BLaER1 treated with 17β-estradiol and CSF1 and Interleukin-3, amounts not matched to agents 10 nM and 100 nM (cell line): ENCODE measurements around the gene FAM53A.

Source experiments
- H3K27ac ChIP-seq, 11 experiments: shearing (Covaris generic); formaldehyde crosslinking; 2 replicates each; pipeline ENCODE4 v1.8.1; 2022
- H3K27me3 ChIP-seq, 11 experiments: shearing (Covaris generic); formaldehyde crosslinking; 2 replicates each; pipeline ENCODE4 v1.8.1; 2022
- H3K36me3 ChIP-seq, 11 experiments: shearing (Covaris generic); formaldehyde crosslinking; 2 replicates each; pipeline ENCODE4 v1.8.1; 2022
- H3K4me1 ChIP-seq, 10 experiments: shearing (Covaris generic); formaldehyde crosslinking; 2 replicates each; pipeline ENCODE4 v1.8.1; 2022
- H3K4me2 ChIP-seq, 11 experiments: shearing (Covaris generic); formaldehyde crosslinking; 2 replicates each; pipeline ENCODE4 v1.8.1; 2022
- H3K4me3 ChIP-seq, 10 experiments: shearing (Covaris generic); formaldehyde crosslinking; 2 replicates each; pipeline ENCODE4 v1.8.1; 2022
- H3K9ac ChIP-seq, 11 experiments: shearing (Covaris generic); formaldehyde crosslinking; 2 replicates each; pipeline ENCODE4 v1.8.1; 2022
- H3K9me3 ChIP-seq, 11 experiments: shearing (Covaris generic); formaldehyde crosslinking; replicated peaks in 1 of 11; 2 replicates each; pipeline ENCODE4 v1.8.1; 2022
- H4K20me1 ChIP-seq, 11 experiments: shearing (Covaris generic); formaldehyde crosslinking; 2 replicates each; pipeline ENCODE4 v1.8.1; 2022
- Cebpa-rat ChIP-seq, 11 experiments: shearing (Covaris generic); IDR thresholded peaks; 2 replicates each; pipeline ENCODE4 v1.8.1; 2022

FAM53A gene

GRCh38 chr4:1593458-1593857 lies 90.7 kb downstream of the FAM53A start:
- no peak overlapping the region for H3K4me3 ChIP-seq

GRCh38 chr4:1592709-1593417 lies 91.2 kb downstream of the FAM53A start:
- no peaks in the 10 kb centered on the region for H3K27me3 ChIP-seq
- H3K4me3 ChIP-seq = no peak overlapping the region
- peaks cover 0 to 13% (median 4%) of the 10 kb centered on the region in 11 experiments; a peak in 6 of 22 replicates for H3K36me3 ChIP-seq
- H3K4me1 ChIP-seq = peaks cover 6 to 39% (median 29%) of the 10 kb centered on the region in 10 experiments; a peak in 19 of 20 replicates
- no peaks in the 10 kb centered on the region for H4K20me1 ChIP-seq
- H3K4me2 ChIP-seq = no peak overlapping the region
- no peak overlapping the region for H3K27ac ChIP-seq
- no peak overlapping the region for H3K9ac ChIP-seq
- no peak for TF ChIP-seq Cebpa-rat (IDR thresholded peaks at IDR 0.05)
- H3K9me3 ChIP-seq = peaks cover 45 to 52% (median 49%) of the 10 kb centered on the region in 11 experiments

More at GRCh38 chr4:1593458-1593857, 90.7 kb downstream of the FAM53A start:
- no peak overlapping the region for H3K9ac ChIP-seq
- no peaks in the 10 kb centered on the region for H4K20me1 ChIP-seq
- H3K27ac ChIP-seq = no peak overlapping the region
- H3K36me3 ChIP-seq = peaks cover 0 to 13% (median 4%) of the 10 kb centered on the region in 11 experiments; a peak in 6 of 22 replicates
- H3K9me3 ChIP-seq = peaks cover 39 to 48% (median 44%) of the 10 kb centered on the region in 11 experiments
- no peaks in the 10 kb centered on the region for H3K27me3 ChIP-seq
- peaks cover 12 to 45% (median 35%) of the 10 kb centered on the region in 10 experiments for H3K4me1 ChIP-seq
- no peak overlapping the region for H3K4me2 ChIP-seq
- no peak for TF ChIP-seq Cebpa-rat (IDR thresholded peaks at IDR 0.05)

GRCh38 chr4:1592068-1592708 lies 91.9 kb downstream of the FAM53A start:
- Histone ChIP-seq H3K9ac (no peak overlapping the region), H3K4me2 (no peak overlapping the region), H3K27ac (no peak overlapping the region), H3K4me1 (peaks cover 5 to 32% (median 23%) of the 10 kb centered on the region in 10 experiments; a peak in 19 of 20 replicates), H3K9me3 (peaks cover 45 to 56% (median 50%) of the 10 kb centered on the region in 11 experiments), H3K27me3 (no peaks in the 10 kb centered on the region), H4K20me1 (no peaks in the 10 kb centered on the region), H3K4me3 (no peak overlapping the region), H3K36me3 (peaks cover 0 to 13% (median 4%) of the 10 kb centered on the region in 11 experiments; a peak in 6 of 22 replicates)
- no peak for TF ChIP-seq Cebpa-rat (IDR thresholded peaks at IDR 0.05)

DNA sequence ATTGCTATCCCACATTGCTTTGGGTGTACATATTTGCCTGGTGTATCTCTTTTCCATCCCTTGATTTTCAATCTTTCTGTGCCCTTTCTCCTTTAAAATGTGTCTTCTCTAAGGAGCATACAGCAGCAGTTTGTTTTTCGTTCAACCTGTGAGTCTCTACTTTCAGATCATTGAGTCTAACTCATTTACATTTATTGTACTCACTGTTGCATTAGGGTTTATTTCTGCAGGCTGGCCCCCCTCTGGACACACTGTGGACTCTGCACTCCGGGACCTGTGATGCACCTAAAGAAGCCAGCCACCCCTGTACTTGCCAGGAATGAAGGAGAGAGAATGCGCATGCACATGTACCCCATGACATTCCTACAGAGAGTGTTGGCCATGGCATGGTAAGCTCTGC lies 93.0 kb downstream of the FAM53A start:
- Histone ChIP-seq H3K4me3 (no peak overlapping the region), H3K27ac (no peak overlapping the region), H3K4me1 (peaks cover 5 to 25% (median 19%) of the 10 kb centered on the region in 10 experiments; a peak in 19 of 20 replicates), H3K4me2 (no peak overlapping the region), H3K9ac (no peak overlapping the region), H3K9me3 (peaks cover 45 to 65% (median 54%) of the 10 kb centered on the region in 11 experiments), H3K27me3 (no peaks in the 10 kb centered on the region), H3K36me3 (peaks cover 0 to 13% (median 4%) of the 10 kb centered on the region in 11 experiments; a peak in 6 of 22 replicates), H4K20me1 (no peaks in the 10 kb centered on the region)
- no peak for TF ChIP-seq Cebpa-rat (IDR thresholded peaks at IDR 0.05)

DNA sequence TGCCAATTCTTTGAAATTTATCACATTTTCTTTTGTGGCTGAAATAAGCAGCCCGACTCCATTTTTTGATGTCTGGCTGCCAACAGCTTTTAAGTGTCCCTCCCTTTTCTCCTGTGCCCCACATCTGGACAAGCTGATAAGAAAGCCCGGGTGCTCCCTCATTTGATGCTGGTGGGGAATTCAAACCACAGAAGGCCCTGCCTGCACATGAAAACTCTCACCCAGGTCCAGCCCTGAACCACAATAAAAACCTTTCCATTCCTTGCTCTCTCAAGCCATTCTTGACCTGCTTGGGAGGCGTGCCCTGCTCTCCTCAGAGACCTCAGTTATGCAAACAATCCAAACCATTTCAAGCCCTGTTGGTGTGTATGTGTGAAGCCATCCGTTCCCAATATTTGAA lies 93.9 kb downstream of the FAM53A start:
- Histone ChIP-seq H3K27me3 (no peaks in the 10 kb centered on the region), H3K9me3 (peaks cover 45 to 66% (median 54%) of the 10 kb centered on the region in 11 experiments)

More for the DNA sequence above, 93.9 kb downstream of the FAM53A start:
- no peak for TF ChIP-seq Cebpa-rat (IDR thresholded peaks at IDR 0.05)
- Histone ChIP-seq H3K9ac (no peak overlapping the region), H4K20me1 (no peaks in the 10 kb centered on the region), H3K4me3 (no peak overlapping the region), H3K4me2 (no peak overlapping the region), H3K36me3 (peaks cover 0 to 13% (median 4%) of the 10 kb centered on the region in 11 experiments; a peak in 6 of 22 replicates), H3K4me1 (peaks cover 5 to 16% (median 10%) of the 10 kb centered on the region in 10 experiments; a peak in 19 of 20 replicates), H3K27ac (no peak overlapping the region)
